HepG2 (cell line): ENCODE results near the gene ANKRD13C. TPM values are rescaled to one million over a fixed set of nuclear protein-coding genes. Genes with fewer than 3 reads are reported as not detected.
A peak's percentile ranks its signal among the peaks of the same experiment; 100 is the strongest.

Experiments used
- ASH2L ChIP-seq: fragments of 300-600, 200-600 bp; sonication (generic); IDR thresholded peaks from 2 replicates; pipeline ENCODE4 v1.7.0; 2017; ENCODE audit warnings: low read depth, mild to moderate bottlenecking, moderate library complexity, mixed read lengths, low read length; ENCODE audit not compliant: insufficient read length
- CCDC6 ChIP-seq: sonication (generic); formaldehyde crosslinking; IDR thresholded peaks from 2 replicates; pipeline ENCODE4 v1.8.1; 2022; ENCODE audit warnings: mild to moderate bottlenecking, missing genetic modification reagents, moderate library complexity
- DMAP1 ChIP-seq: IDR thresholded peaks from 2 replicates; pipeline ENCODE4 v1.6.1; 2016
- EHMT2 ChIP-seq: fragments of 200-600 bp; sonication (generic); IDR thresholded peaks from 2 replicates; pipeline ENCODE4 v1.7.0; 2017; ENCODE audit warnings: antibody characterized with exemption, low read depth, low read length, borderline replicate concordance
- FLYWCH1 ChIP-seq: sonication (generic); formaldehyde crosslinking; IDR thresholded peaks from 2 replicates; pipeline ENCODE4 v1.8.1; 2023; ENCODE audit warnings: mild to moderate bottlenecking, missing genetic modification reagents
- FOXC1 ChIP-seq: sonication (generic); formaldehyde crosslinking; IDR thresholded peaks from 2 replicates; pipeline ENCODE4 v1.8.0; 2022; ENCODE audit warnings: mild to moderate bottlenecking, missing genetic modification reagents, borderline replicate concordance
- FOXK2 ChIP-seq: fragments of 450-650 bp; IDR thresholded peaks from 2 replicates; pipeline ENCODE4 v1.6.1; 2016
- JUND ChIP-seq: sonication (generic); formaldehyde crosslinking; IDR thresholded peaks from 2 replicates; pipeline ENCODE4 v1.8.0; 2022; ENCODE audit warnings: mild to moderate bottlenecking, missing genetic modification reagents
- KDM2A ChIP-seq: sonication (generic); formaldehyde crosslinking; IDR thresholded peaks from 2 replicates; pipeline ENCODE4 v1.4.0; 2020; ENCODE audit warnings: low read depth, missing genetic modification reagents, borderline replicate concordance
- MTF1 ChIP-seq: sonication (generic); formaldehyde crosslinking; IDR thresholded peaks from 2 replicates; pipeline ENCODE4 v1.5.0; 2020; ENCODE audit warnings: missing genetic modification reagents
- SALL2 ChIP-seq: sonication (generic); formaldehyde crosslinking; IDR thresholded peaks from 2 replicates; pipeline ENCODE4 v1.8.1; 2023; ENCODE audit warnings: mild to moderate bottlenecking, missing genetic modification reagents, inconsistent platforms
- SP4 ChIP-seq: sonication (generic); formaldehyde crosslinking; IDR thresholded peaks from 2 replicates; pipeline ENCODE4 v1.8.1; 2023; ENCODE audit warnings: mild to moderate bottlenecking, missing genetic modification reagents
- ZFAT ChIP-seq: sonication (generic); formaldehyde crosslinking; conservative IDR thresholded peaks from 2 replicates; pipeline ENCODE4 v1.8.1; 2023; ENCODE audit warnings: missing genetic modification reagents, inconsistent platforms
- ZNF10 ChIP-seq: sonication (generic); formaldehyde crosslinking; IDR thresholded peaks from 2 replicates; pipeline ENCODE4 v1.4.0; 2020; ENCODE audit warnings: mild to moderate bottlenecking, low read depth, missing genetic modification reagents, borderline replicate concordance
- ZNF124 ChIP-seq: sonication (generic); formaldehyde crosslinking; IDR thresholded peaks from 2 replicates; pipeline ENCODE4 v1.4.0; 2020; ENCODE audit warnings: missing genetic modification reagents
- ZNF20 ChIP-seq: sonication (generic); formaldehyde crosslinking; IDR thresholded peaks from 2 replicates; pipeline ENCODE4 v1.4.0; 2020; ENCODE audit warnings: mild to moderate bottlenecking, moderate library complexity, missing genetic modification reagents
- ZNF335 ChIP-seq: sonication (generic); formaldehyde crosslinking; IDR thresholded peaks from 2 replicates; pipeline ENCODE4 v1.4.0; 2020; ENCODE audit warnings: missing genetic modification reagents
- ZNF501 ChIP-seq: sonication (generic); formaldehyde crosslinking; IDR thresholded peaks from 2 replicates; pipeline ENCODE4 v1.5.1; 2020; ENCODE audit warnings: mild to moderate bottlenecking, moderate library complexity, missing genetic modification reagents
- ZNF558 ChIP-seq: sonication (generic); formaldehyde crosslinking; IDR thresholded peaks from 2 replicates; pipeline ENCODE4 v1.9.0; 2022; ENCODE audit warnings: mild to moderate bottlenecking, missing genetic modification reagents, borderline replicate concordance
- ZNF766 ChIP-seq: sonication (generic); formaldehyde crosslinking; IDR thresholded peaks from 2 replicates; pipeline ENCODE4 v1.5.0; 2020; ENCODE audit warnings: missing genetic modification reagents, borderline replicate concordance
- polyA plus RNA-seq, 8 experiments: library from polyadenylated mRNA; depleted of rRNA in 3 of 8; stranded (reverse) in 7 of 8; unstranded in 1 of 8; fragments of >200 nt; fragmentation: Illumina TruSeq in 4 of 8; extraction: Trizol in 4 of 8; gene quantifications; 2 replicates each; pipeline versions ENCODE4 v1.2.1 to v1.2.3, GENCODE V29; 2011 to 2016; ENCODE audit warnings: low read depth in 4 of 8, missing spikeins in 1 of 8, mixed read lengths in 1 of 8; ENCODE audit not compliant: insufficient read depth in 1 of 8
- total RNA-seq, 5 experiments: library from RNA; depleted of rRNA; stranded (reverse); fragments of >200 nt; fragmentation: Illumina TruSeq; extraction: Trizol; gene quantifications; 2 replicates each; pipeline ENCODE4 v1.2.3, GENCODE V29; 2016; ENCODE audit warnings: low read depth in 1 of 5
- TF ChIP-seq, protein P1 (sequence below): sonication (generic); formaldehyde crosslinking; IDR thresholded peaks from 2 replicates; pipeline ENCODE4 v1.5.0; 2020; ENCODE audit warnings: missing genetic modification reagents, mild to moderate bottlenecking, borderline replicate concordance
- TF ChIP-seq, protein P2 (sequence below): IDR thresholded peaks from 2 replicates; pipeline ENCODE4 v1.6.1; 2016; ENCODE audit warnings: low read depth, control low read depth
- TF ChIP-seq, protein P3 (sequence below): IDR thresholded peaks from 2 replicates; pipeline ENCODE4 v1.6.1; 2016; ENCODE audit warnings: low read depth
- TF ChIP-seq, protein P4 (sequence below): sonication (generic); formaldehyde crosslinking; IDR thresholded peaks from 2 replicates; pipeline ENCODE4 v1.4.0; 2020; ENCODE audit warnings: missing genetic modification reagents, borderline replicate concordance
- TF ChIP-seq, protein P5 (sequence below): sonication (generic); formaldehyde crosslinking; conservative IDR thresholded peaks from 2 replicates; pipeline ENCODE4 v1.5.0; 2020; ENCODE audit warnings: missing genetic modification reagents

Gene ANKRD13C
- total and polyA plus RNA-seq, 2 of the 13 experiments (the other 11 are each of a cell fraction or from before 2014, with no cell fraction given): 6.2 to 17.6 TPM

DNA sequence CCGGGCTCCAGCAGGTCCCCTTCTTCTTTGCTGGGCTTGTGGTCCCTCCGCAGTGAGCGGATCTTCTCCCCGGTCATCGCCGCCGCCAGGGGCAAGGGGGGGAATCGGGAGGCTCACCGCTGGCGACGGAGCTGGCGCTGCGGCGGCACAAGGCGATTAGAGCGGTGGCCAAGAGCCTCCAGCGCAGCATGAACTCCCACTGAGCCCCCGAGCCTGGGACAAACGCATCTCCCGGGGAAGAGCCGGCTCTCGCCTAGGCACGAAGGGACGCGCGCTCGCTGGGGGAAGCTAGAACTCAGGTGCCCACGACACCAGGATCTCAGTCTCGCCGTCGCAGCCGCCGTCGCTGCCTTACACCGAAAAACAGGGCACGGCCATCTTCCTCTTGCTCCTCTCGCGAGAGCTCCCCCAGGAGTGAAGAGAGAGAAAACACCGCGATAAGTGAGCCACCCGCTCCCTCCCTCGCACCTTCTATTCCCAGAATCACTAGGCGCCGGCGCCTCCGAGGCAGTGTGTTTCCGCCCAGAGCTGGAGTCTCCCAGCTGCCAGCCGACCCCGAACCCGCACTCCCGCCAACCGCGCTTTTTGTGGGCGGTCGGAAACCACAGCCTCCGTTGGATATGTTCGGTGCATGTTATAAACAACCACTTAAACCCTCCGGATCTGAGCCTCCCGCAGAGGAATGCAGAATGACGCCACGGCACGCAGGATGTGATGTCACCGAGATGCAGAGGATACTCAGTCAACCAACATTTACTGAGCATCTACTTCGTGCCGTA, at the start of gene ANKRD13C (continued):
- TF ChIP-seq JUND (CRISPR knock-in tag): 0 out of 2 replicates have a peak, but pooled peaks have one; percentile 40
- peak; percentile 98 for TF ChIP-seq ASH2L
- no peak for TF ChIP-seq ZNF766
- peak; percentile 95 for TF ChIP-seq CCDC6 (CRISPR knock-in tag)
- TF ChIP-seq, protein P1, sequence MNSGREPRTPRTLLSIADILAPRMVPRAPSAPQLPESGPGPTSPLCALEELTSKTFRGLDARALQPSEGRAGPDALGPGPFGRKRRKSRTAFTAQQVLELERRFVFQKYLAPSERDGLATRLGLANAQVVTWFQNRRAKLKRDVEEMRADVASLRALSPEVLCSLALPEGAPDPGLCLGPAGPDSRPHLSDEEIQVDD (CRISPR knock-in tag): no peak
- peak; percentile 81 for TF ChIP-seq KDM2A (CRISPR knock-in tag)
- no peak for TF ChIP-seq ZNF10
- TF ChIP-seq, protein P2, sequence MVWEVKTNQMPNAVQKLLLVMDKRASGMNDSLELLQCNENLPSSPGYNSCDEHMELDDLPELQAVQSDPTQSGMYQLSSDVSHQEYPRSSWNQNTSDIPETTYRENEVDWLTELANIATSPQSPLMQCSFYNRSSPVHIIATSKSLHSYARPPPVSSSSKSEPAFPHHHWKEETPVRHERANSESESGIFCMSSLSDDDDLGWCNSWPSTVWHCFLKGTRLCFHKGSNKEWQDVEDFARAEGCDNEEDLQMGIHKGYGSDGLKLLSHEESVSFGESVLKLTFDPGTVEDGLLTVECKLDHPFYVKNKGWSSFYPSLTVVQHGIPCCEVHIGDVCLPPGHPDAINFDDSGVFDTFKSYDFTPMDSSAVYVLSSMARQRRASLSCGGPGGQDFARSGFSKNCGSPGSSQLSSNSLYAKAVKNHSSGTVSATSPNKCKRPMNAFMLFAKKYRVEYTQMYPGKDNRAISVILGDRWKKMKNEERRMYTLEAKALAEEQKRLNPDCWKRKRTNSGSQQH (CRISPR knock-in tag): peak; percentile 68; the same call in 1 of the 2 replicates
- TF ChIP-seq DMAP1 (CRISPR knock-in tag): peak; percentile 82
- TF ChIP-seq ZFAT: 0 out of 2 replicates have a peak, but pooled peaks have one; percentile 34
- TF ChIP-seq, protein P3, sequence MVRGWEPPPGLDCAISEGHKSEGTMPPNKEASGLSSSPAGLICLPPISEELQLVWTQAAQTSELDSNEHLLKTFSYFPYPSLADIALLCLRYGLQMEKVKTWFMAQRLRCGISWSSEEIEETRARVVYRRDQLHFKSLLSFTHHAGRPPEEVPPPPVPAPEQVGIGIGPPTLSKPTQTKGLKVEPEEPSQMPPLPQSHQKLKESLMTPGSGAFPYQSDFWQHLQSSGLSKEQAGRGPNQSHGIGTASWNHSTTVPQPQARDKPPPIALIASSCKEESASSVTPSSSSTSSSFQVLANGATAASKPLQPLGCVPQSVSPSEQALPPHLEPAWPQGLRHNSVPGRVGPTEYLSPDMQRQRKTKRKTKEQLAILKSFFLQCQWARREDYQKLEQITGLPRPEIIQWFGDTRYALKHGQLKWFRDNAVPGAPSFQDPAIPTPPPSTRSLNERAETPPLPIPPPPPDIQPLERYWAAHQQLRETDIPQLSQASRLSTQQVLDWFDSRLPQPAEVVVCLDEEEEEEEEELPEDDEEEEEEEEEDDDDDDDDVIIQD (CRISPR knock-in tag): peak; percentile 69; the same call in 1 of the 2 replicates
- no peak for TF ChIP-seq ZNF335 (CRISPR knock-in tag)
- TF ChIP-seq, protein P4, sequence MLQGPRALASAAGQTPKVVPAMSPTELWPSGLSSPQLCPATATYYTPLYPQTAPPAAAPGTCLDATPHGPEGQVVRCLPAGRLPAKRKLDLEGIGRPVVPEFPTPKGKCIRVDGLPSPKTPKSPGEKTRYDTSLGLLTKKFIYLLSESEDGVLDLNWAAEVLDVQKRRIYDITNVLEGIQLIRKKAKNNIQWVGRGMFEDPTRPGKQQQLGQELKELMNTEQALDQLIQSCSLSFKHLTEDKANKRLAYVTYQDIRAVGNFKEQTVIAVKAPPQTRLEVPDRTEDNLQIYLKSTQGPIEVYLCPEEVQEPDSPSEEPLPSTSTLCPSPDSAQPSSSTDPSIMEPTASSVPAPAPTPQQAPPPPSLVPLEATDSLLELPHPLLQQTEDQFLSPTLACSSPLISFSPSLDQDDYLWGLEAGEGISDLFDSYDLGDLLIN (CRISPR knock-in tag): no peak
- TF ChIP-seq, protein P5, sequence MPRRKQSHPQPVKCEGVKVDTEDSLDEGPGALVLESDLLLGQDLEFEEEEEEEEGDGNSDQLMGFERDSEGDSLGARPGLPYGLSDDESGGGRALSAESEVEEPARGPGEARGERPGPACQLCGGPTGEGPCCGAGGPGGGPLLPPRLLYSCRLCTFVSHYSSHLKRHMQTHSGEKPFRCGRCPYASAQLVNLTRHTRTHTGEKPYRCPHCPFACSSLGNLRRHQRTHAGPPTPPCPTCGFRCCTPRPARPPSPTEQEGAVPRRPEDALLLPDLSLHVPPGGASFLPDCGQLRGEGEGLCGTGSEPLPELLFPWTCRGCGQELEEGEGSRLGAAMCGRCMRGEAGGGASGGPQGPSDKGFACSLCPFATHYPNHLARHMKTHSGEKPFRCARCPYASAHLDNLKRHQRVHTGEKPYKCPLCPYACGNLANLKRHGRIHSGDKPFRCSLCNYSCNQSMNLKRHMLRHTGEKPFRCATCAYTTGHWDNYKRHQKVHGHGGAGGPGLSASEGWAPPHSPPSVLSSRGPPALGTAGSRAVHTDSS (CRISPR knock-in tag): no peak
- TF ChIP-seq FOXC1 (CRISPR knock-in tag): peak; percentile 32
- peak; percentile 68 for TF ChIP-seq SALL2 (CRISPR knock-in tag)
- no peak for TF ChIP-seq FLYWCH1 (CRISPR knock-in tag)
- no peak for TF ChIP-seq FOXK2
- TF ChIP-seq ZNF501: peak; percentile 85
- no peak for TF ChIP-seq ZNF20
- no peak for TF ChIP-seq EHMT2
- TF ChIP-seq SP4 (CRISPR knock-in tag): peak; percentile 59
- TF ChIP-seq ZNF558 (CRISPR knock-in tag): no peak; the same call in 1 of the 2 replicates
- no peak for TF ChIP-seq MTF1 (CRISPR knock-in tag)
- peak; percentile 42 for TF ChIP-seq ZNF124 (CRISPR knock-in tag)
